ENCODE data around the gene PRKAR2B. TPM values are rescaled to one million over a fixed set of nuclear protein-coding genes. Genes with fewer than 3 reads are reported as not detected.

Gene PRKAR2B
- total RNA-seq = 32.2 and 61.7 TPM in 2 replicates

DNA sequence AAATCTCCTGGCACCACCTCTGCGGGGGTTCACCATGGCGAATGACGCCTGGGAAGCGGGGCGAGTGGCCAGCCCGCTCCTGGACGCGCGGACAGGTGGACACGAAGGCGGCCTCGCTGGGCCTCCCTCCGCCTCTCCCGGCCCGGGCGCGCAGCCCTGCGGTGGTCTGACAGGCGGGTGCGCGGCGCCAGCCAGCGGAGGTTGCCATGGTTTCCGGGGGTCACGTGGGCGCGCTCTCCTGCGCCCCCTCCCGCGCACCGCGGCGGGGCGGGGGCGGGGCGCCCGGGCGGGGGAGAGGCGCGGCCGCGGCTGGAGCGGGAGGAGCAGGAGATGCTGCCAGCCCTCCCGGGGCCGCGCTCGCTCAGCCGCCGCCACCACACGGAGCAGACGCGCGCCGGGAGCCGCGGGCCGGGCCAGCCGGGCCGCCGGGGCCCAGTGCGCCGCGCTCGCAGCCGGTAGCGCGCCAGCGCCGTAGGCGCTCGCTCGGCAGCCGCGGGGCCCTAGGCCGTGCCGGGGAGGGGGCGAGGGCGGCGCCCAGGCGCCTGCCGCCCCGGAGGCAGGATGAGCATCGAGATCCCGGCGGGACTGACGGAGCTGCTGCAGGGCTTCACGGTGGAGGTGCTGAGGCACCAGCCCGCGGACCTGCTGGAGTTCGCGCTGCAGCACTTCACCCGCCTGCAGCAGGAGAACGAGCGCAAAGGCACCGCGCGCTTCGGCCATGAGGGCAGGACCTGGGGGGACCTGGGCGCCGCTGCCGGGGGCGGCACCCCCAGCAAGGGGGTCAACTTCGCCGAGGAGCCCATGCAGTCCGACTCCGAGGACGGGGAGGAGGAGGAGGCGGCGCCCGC is at the start of gene PRKAR2B:
TSS of gene PRKAR2B (plus strand) at position 359 of the 848 bp plus-strand sequence. CDS start at position 562, 203 bp downstream.

GRCh38 chr7:107168233-107169119 is 124.0 kb downstream of the PRKAR2B start, which contains the start of gene HBP1:
Gene HBP1, plus strand, starts transcription at chr7:107169003. Its CDS starts 10,891 bp downstream, at chr7:107179894.

Other genes with a start within 250 kb of the PRKAR2B start
- gene PIK3CG, start 179.4 kb upstream of the PRKAR2B start, total RNA-seq = 6.4 and 7.2 TPM in 2 replicates
- 101 and 124 TPM in 2 replicates for gene HBP1, start 124.3 kb downstream of the PRKAR2B start, total RNA-seq

All from endothelial cell of coronary artery (primary cell).